H1 (cell line): ENCODE measurements around the gene GRID1. TPM values are rescaled to one million over a fixed set of nuclear protein-coding genes. Genes with fewer than 3 reads are reported as not detected.

ENCODE experiments used
- CTCF ChIA-PET: fragments of 300-600 bp; sonication (Branson Sonifier 250); formaldehyde crosslinking; loops from one replicate; lab custom pipeline; 2021; ENCODE audit not compliant: partially characterized antibody; lab: Charles Lee
- POLR2A ChIA-PET: fragments of 300-600 bp; sonication (Branson Sonifier 250); formaldehyde crosslinking; loops from one replicate; lab custom pipeline; 2021; ENCODE audit warnings: inconsistent platforms; ENCODE audit not compliant: partially characterized antibody; lab: Charles Lee
- DNase-seq, 2 experiments: peaks; one replicate each; pipeline versions ENCODE4 v3.0.0 to v3.0.0-alpha.2; 2010 to 2022; ENCODE audit warnings: low spot score in 2 of 2, low read depth in 1 of 2, mixed read lengths in 1 of 2
- FAIRE-seq: peaks from 2 replicates; lab custom pipeline; 2011; peaks lifted over from hg19 to GRCh38; lab: Jason Lieb, UNC
- H2AFZ ChIP-seq: 2 replicates; pipeline ENCODE4 v1.8.1; 2012; ENCODE audit warnings: low read length, inconsistent platforms
- H2AK5ac ChIP-seq: 2 replicates; pipeline ENCODE4 v1.6.1; 2013; ENCODE audit warnings: low read depth, low read length
- H2BK120ac ChIP-seq: replicated peaks from 2 replicates; pipeline ENCODE3; 2013; ENCODE audit warnings: low read depth, low read length, inconsistent platforms
- H2BK12ac ChIP-seq: 2 replicates; pipeline ENCODE4 v1.6.1; 2013; ENCODE audit warnings: low read depth, low read length
- H2BK15ac ChIP-seq: 2 replicates; pipeline ENCODE4 v1.6.1; 2013; ENCODE audit warnings: low read length
- H2BK20ac ChIP-seq: 2 replicates; pipeline ENCODE4 v1.6.1; 2013; ENCODE audit warnings: low read length
- H2BK5ac ChIP-seq: 2 replicates; pipeline ENCODE4 v1.6.1; 2013; ENCODE audit warnings: low read depth, low read length
- H3K14ac ChIP-seq: 2 replicates; pipeline ENCODE4 v1.6.1; 2013; ENCODE audit warnings: inconsistent platforms; ENCODE audit not compliant: insufficient read length
- H3K18ac ChIP-seq: 2 replicates; pipeline ENCODE4 v1.6.1; 2013; ENCODE audit warnings: low read length; ENCODE audit errors: extremely low read depth
- H3K23ac ChIP-seq: 2 replicates; pipeline ENCODE4 v1.6.1; 2013; ENCODE audit warnings: inconsistent platforms; ENCODE audit not compliant: insufficient read length
- H3K23me2 ChIP-seq: 2 replicates; pipeline ENCODE4 v1.6.1; 2013; ENCODE audit warnings: low read depth, low read length
- H3K27ac ChIP-seq: 2 replicates; pipeline ENCODE4 v1.6.1; 2011; ENCODE audit warnings: low read depth, low read length, inconsistent platforms
- H3K27me3 ChIP-seq, 4 experiments: replicated peaks in 1 of 4; 1 replicate in 1 of 4; 2 replicates in 3 of 4; pipeline versions ENCODE4 v1.6.1 to v1.8.1; 2011 to 2013; ENCODE audit warnings: low read length in 3 of 4, mild to moderate bottlenecking in 3 of 4, inconsistent platforms in 2 of 4, mixed read lengths in 2 of 4, moderate library complexity in 1 of 4; ENCODE audit not compliant: control insufficient read depth in 3 of 4, insufficient read depth in 3 of 4; ENCODE audit errors: extremely low read depth in 1 of 4
- H3K36me3 ChIP-seq, 4 experiments: 2 replicates each; pipeline versions ENCODE4 v1.6.1 to v1.8.1; 2011 to 2013; ENCODE audit warnings: mild to moderate bottlenecking in 4 of 4, low read length in 3 of 4, moderate library complexity in 2 of 4, control low read depth in 1 of 4, inconsistent platforms in 1 of 4; ENCODE audit not compliant: insufficient read depth in 4 of 4, control insufficient read depth in 2 of 4
- H3K4ac ChIP-seq: replicated peaks from 2 replicates; pipeline ENCODE3; 2013; ENCODE audit warnings: low read length, low read depth, mixed read lengths, inconsistent platforms; ENCODE audit not compliant: insufficient read length
- H3K4me1 ChIP-seq, 4 experiments: replicated peaks in 1 of 4; 1 replicate in 1 of 4; 2 replicates in 3 of 4; pipeline versions ENCODE4 v1.6.1 to v1.8.1; 2011 to 2013; ENCODE audit warnings: low read length in 3 of 4, inconsistent platforms in 2 of 4, mixed read lengths in 1 of 4; ENCODE audit not compliant: insufficient read depth in 4 of 4, control insufficient read depth in 3 of 4
- H3K4me2 ChIP-seq, 2 experiments: 2 replicates each; pipeline versions ENCODE4 v1.6.1 to v1.8.1; 2011 to 2013; ENCODE audit warnings: low read depth in 2 of 2, low read length in 2 of 2, control low read depth in 1 of 2, inconsistent platforms in 1 of 2, mild to moderate bottlenecking in 1 of 2; ENCODE audit not compliant: insufficient read depth in 1 of 2
- H3K4me3 ChIP-seq, 4 experiments: fragments of 200-600, 300-600 bp in 1 of 4; sonication (generic), shearing (Covaris generic), sonication (Bioruptor Twin) in 1 of 4; 2 replicates each; pipeline versions ENCODE4 v1.5.1 to v1.8.1; 2011 to 2016; ENCODE audit warnings: low read length in 4 of 4, low read depth in 3 of 4, control low read depth in 2 of 4, inconsistent platforms in 2 of 4, mild to moderate bottlenecking in 2 of 4, mixed read lengths in 1 of 4, moderate library complexity in 1 of 4; ENCODE audit not compliant: insufficient read depth in 2 of 4; ENCODE audit errors: extremely low read depth in 1 of 4
- H3K56ac ChIP-seq: replicated peaks from 2 replicates; pipeline ENCODE3; 2013; ENCODE audit warnings: low read depth, mild to moderate bottlenecking, mixed read lengths, low read length, inconsistent platforms; ENCODE audit not compliant: insufficient read length
- H3K79me1 ChIP-seq: 2 replicates; pipeline ENCODE4 v1.6.1; 2013; ENCODE audit warnings: low read depth, low read length, control low read depth
- H3K79me2 ChIP-seq, 2 experiments: 2 replicates each; pipeline versions ENCODE4 v1.6.1 to v1.8.1; 2012 to 2013; ENCODE audit warnings: low read length in 2 of 2, mild to moderate bottlenecking in 2 of 2, inconsistent platforms in 1 of 2; ENCODE audit not compliant: insufficient read depth in 2 of 2, control insufficient read depth in 1 of 2
- H3K9ac ChIP-seq, 4 experiments: replicated peaks in 1 of 4; 1 replicate in 1 of 4; 2 replicates in 3 of 4; pipeline versions ENCODE4 v1.6.1 to v1.8.1; 2011 to 2013; ENCODE audit warnings: low read depth in 3 of 4, low read length in 3 of 4, control low read depth in 2 of 4, mild to moderate bottlenecking in 2 of 4, moderate library complexity in 2 of 4, inconsistent platforms in 1 of 4; ENCODE audit errors: extremely low read depth in 1 of 4
- H3K9me3 ChIP-seq, 2 experiments: 2 replicates each; pipeline versions ENCODE4 v1.6.1 to v1.8.1; 2012 to 2013; ENCODE audit warnings: mild to moderate bottlenecking in 2 of 2, moderate library complexity in 2 of 2, control low read depth in 1 of 2, inconsistent platforms in 1 of 2, low read depth in 1 of 2, low read length in 1 of 2, mixed read lengths in 1 of 2; ENCODE audit not compliant: insufficient read depth in 2 of 2
- H4K20me1 ChIP-seq, 2 experiments: replicated peaks in 1 of 2; 2 replicates each; pipeline versions ENCODE3 to v1.8.1; 2011 to 2013; ENCODE audit warnings: inconsistent platforms in 2 of 2, low read length in 2 of 2, mild to moderate bottlenecking in 1 of 2; ENCODE audit not compliant: insufficient read depth in 2 of 2, control insufficient read depth in 1 of 2
- H4K5ac ChIP-seq: 2 replicates; pipeline ENCODE4 v1.6.1; 2013; ENCODE audit warnings: low read length, low read depth, mixed read lengths, inconsistent platforms; ENCODE audit not compliant: insufficient read length
- H4K8ac ChIP-seq: 2 replicates; pipeline ENCODE4 v1.8.0; 2013; ENCODE audit warnings: mild to moderate bottlenecking, moderate library complexity, low read length, inconsistent platforms; ENCODE audit not compliant: insufficient read depth; ENCODE audit errors: extremely low read depth
- H4K91ac ChIP-seq: replicated peaks from 2 replicates; pipeline ENCODE3; 2013; ENCODE audit warnings: low read length, mixed read lengths, inconsistent platforms; ENCODE audit not compliant: insufficient read length
- ASH2L ChIP-seq: fragments of 200-600, 300-600 bp; sonication (generic); IDR thresholded peaks from one replicate; pipeline ENCODE4 v1.7.1; 2017; ENCODE audit warnings: low read length
- SIX5 ChIP-seq: IDR thresholded peaks from 2 replicates; pipeline ENCODE4 v1.6.1; 2011; ENCODE audit warnings: mild to moderate bottlenecking, low read depth, low read length
- TAF1 ChIP-seq: IDR thresholded peaks from 2 replicates; pipeline ENCODE4 v1.6.1; 2011; ENCODE audit warnings: mild to moderate bottlenecking, low read depth, low read length
- WGBS, 2 experiments: shearing (Covaris generic) in 1 of 2; methylation state at CpG; one replicate each; pipeline versions ENCODE4 v1.1.6 to v1.1.7; 2013 to 2015; ENCODE audit warnings: low lambda C conversion rate in 2 of 2, mixed read lengths in 2 of 2, inconsistent platforms in 1 of 2, low coverage in 1 of 2, missing lambda C conversion rate in 1 of 2; ENCODE audit not compliant: insufficient replicate concordance in 2 of 2, insufficient coverage in 1 of 2, insufficient read length in 1 of 2; ENCODE audit errors: extremely low coverage in 1 of 2, missing lambda C conversion rate in 1 of 2; 5-methylcytosine and 5-hydroxymethylcytosine counted together
- polyA plus RNA-seq, 7 experiments: library from polyadenylated mRNA; depleted of rRNA in 3 of 7; stranded (reverse) in 5 of 7; unstranded in 2 of 7; fragments of >200 nt in 5 of 7; fragments of 200-250 nt in 2 of 7; gene quantifications; 1 replicate in 5 of 7; 2 replicates in 1 of 7; 4 replicates in 1 of 7; pipeline versions ENCODE4 v1.2.1 to v1.2.3, GENCODE V29; 2011 to 2013; ENCODE audit warnings: missing spikeins in 2 of 7, mixed read lengths in 2 of 7
- total RNA-seq: library from RNA; stranded (reverse); fragmentation: NEBNext Ultra II Directional; extraction: Animal tissue kit (Norgen Biotek cat#: 25700); gene quantifications from 2 replicates; pipeline ENCODE4 v1.2.1, GENCODE V29; 2021

Gene GRID1
- total and polyA plus RNA-seq, 2 of the 8 experiments (the other 6 are each of a cell fraction or from before 2014, with no cell fraction given), result 0.22 to 0.30 TPM

- Histone ChIP-seq H2AFZ (no peak overlapping the region), H3K79me1 (no peaks in the 10 kb centered on the region; the same call in 1 of the 2 replicates), H3K27ac (no peak overlapping the region), H4K91ac (no peak overlapping the region), H3K18ac (no peak overlapping the region), H2AK5ac (no peak overlapping the region), H3K9me3 (no peaks in the 10 kb centered on the region), H4K8ac (no peak overlapping the region), H3K4me2 (no peak overlapping the region), H3K14ac (no peak overlapping the region), H3K4me3 (no peak overlapping the region), H2BK15ac (no peak overlapping the region), H4K5ac (no peak overlapping the region), H2BK20ac (no peak overlapping the region), H3K79me2 (no peaks in the 10 kb centered on the region), H3K36me3 (no peaks in the 10 kb centered on the region), H3K9ac (no peak overlapping the region), H3K4ac (no peak overlapping the region), H3K23ac (no peak overlapping the region), H4K20me1 (no peaks in the 10 kb centered on the region), H3K56ac (no peak overlapping the region), H2BK120ac (no peak overlapping the region), H3K23me2 (no peaks in the 10 kb centered on the region), H3K27me3 (no peaks in the 10 kb centered on the region), H2BK5ac (no peak overlapping the region), H2BK12ac (no peak overlapping the region), H3K4me1 (peaks cover 0 to 3% (median 0%) of the 10 kb centered on the region in 4 experiments; a peak in 1 of 7 replicates)
- TF ChIP-seq ASH2L, result no peak
- no peak for TF ChIP-seq TAF1
- TF ChIP-seq SIX5, result no peak
- ChIA-PET CTCF (no interaction called here), POLR2A (no interaction called here)
- 91% methylated on average over 5 of the region's 5 CpGs; no CpG with 5 or more reads in 1 of the 2 experiments for WGBS, 2 experiments
- DNase-seq (no peak), FAIRE-seq (no peak)
Observed at GRCh38 chr10:85647741-85648140, 718.9 kb downstream of the GRID1 start.
